Sigmoid colon (tissue), 4 donors: ENCODE measurements around the gene PCBP3.

Experiments
- CTCF ChIP-seq, 4 experiments: fragments of 450-650 bp in 3 of 4; fragments of 200-600 bp in 1 of 4; IDR thresholded peaks; one replicate each; pipeline ENCODE4 v1.5.1; 2016 to 2019; ENCODE audit warnings: antibody characterized with exemption in 4 of 4, mild to moderate bottlenecking in 3 of 4, moderate library complexity in 2 of 4
- POLR2AphosphoS5 ChIP-seq, 4 donors: sonication (generic); formaldehyde crosslinking; IDR thresholded peaks; one replicate each; pipeline ENCODE4 v1.6.1; 2017; ENCODE audit warnings: antibody characterized with exemption in 4 of 4

GRCh38 chr21:45989355-45990048 lies 346.0 kb downstream of the PCBP3 start:
- TF ChIP-seq POLR2AphosphoS5 (IDR thresholded peaks at IDR 0.05): no peak
- no peak for TF ChIP-seq CTCF (IDR thresholded peaks at IDR 0.05)
